DND-41 (cell line): Measurements from ENCODE around the gene FADS6.
A peak's percentile ranks its signal among the peaks of the same experiment; 100 is the strongest.

Experiments
- ATAC-seq: fragments of 200-7000 bp; cut with Tn5 transposase; 3 replicates; pipeline ENCODE4 v1.9.1; 2021; ENCODE audit warnings: low read depth; ENCODE audit not compliant: insufficient read depth
- DNase-seq: peaks from one replicate; pipeline ENCODE4 v3.0.0-alpha.2; 2020
- H2AFZ ChIP-seq: 2 replicates; pipeline ENCODE4 v1.6.0; 2012; ENCODE audit warnings: low read depth, low read length
- H3K27ac ChIP-seq: 2 replicates; pipeline ENCODE4 v1.5.1; 2012; ENCODE audit warnings: low read length, inconsistent platforms
- H3K27me3 ChIP-seq: fragments of 200-600 bp; sonication (generic); 2 replicates; pipeline ENCODE4 v1.6.0; 2012; ENCODE audit warnings: low read length, mild to moderate bottlenecking, inconsistent platforms; ENCODE audit not compliant: insufficient read depth, poor library complexity
- H3K36me3 ChIP-seq: 2 replicates; pipeline ENCODE4 v1.5.1; 2012; ENCODE audit warnings: low read length, inconsistent platforms; ENCODE audit not compliant: insufficient read depth
- H3K4me1 ChIP-seq: 2 replicates; pipeline ENCODE4 v1.5.1; 2012; ENCODE audit warnings: mild to moderate bottlenecking, low read length; ENCODE audit not compliant: insufficient read depth
- H3K4me2 ChIP-seq: 2 replicates; pipeline ENCODE4 v1.6.0; 2012; ENCODE audit warnings: mild to moderate bottlenecking, moderate library complexity, low read length, inconsistent platforms; ENCODE audit not compliant: insufficient read depth
- H3K4me3 ChIP-seq, 2 experiments: fragments of 200-600 bp in 1 of 2; shearing (Covaris generic) in 1 of 2; 2 replicates each; pipeline ENCODE4 v1.5.1; 2012 to 2016; ENCODE audit warnings: inconsistent platforms in 2 of 2, low read length in 2 of 2, mild to moderate bottlenecking in 2 of 2, low read depth in 1 of 2, moderate library complexity in 1 of 2
- H3K79me2 ChIP-seq: 2 replicates; pipeline ENCODE4 v1.6.0; 2012; ENCODE audit warnings: low read length, inconsistent platforms; ENCODE audit not compliant: insufficient read depth
- H3K9ac ChIP-seq: 2 replicates; pipeline ENCODE4 v1.6.0; 2012; ENCODE audit warnings: low read depth, mild to moderate bottlenecking, inconsistent platforms, low read length, moderate library complexity
- H3K9me3 ChIP-seq: 2 replicates; pipeline ENCODE4 v1.5.1; 2012; ENCODE audit warnings: low read length, moderate library complexity, mild to moderate bottlenecking, inconsistent platforms; ENCODE audit not compliant: insufficient read depth, severe bottlenecking
- H4K20me1 ChIP-seq: 2 replicates; pipeline ENCODE4 v1.6.0; 2012; ENCODE audit warnings: low read length; ENCODE audit not compliant: insufficient read depth
- CTCF ChIP-seq: IDR thresholded peaks from 2 replicates; pipeline ENCODE4 v1.5.1; 2012; ENCODE audit warnings: borderline replicate concordance, low read length, moderate library complexity, mild to moderate bottlenecking; ENCODE audit not compliant: poor library complexity, severe bottlenecking; ENCODE audit errors: extremely low read depth
- EZH2 ChIP-seq: IDR thresholded peaks from 3 replicates; pipeline ENCODE4 v1.6.1; 2012; ENCODE audit warnings: borderline replicate concordance, low read depth, mild to moderate bottlenecking, moderate library complexity, low read length, inconsistent platforms; ENCODE audit not compliant: severe bottlenecking

FADS6 gene

GRCh38 chr17:74864297-74864865 is 29.1 kb downstream of the FADS6 start:
- Histone ChIP-seq H3K9ac (no peak overlapping the region), H3K79me2 (no peaks in the 10 kb centered on the region), H3K4me1 (no peaks in the 10 kb centered on the region), H2AFZ (no peak overlapping the region), H3K36me3 (no peaks in the 10 kb centered on the region), H3K4me3 (no peak overlapping the region), H4K20me1 (no peaks in the 10 kb centered on the region; the same call in 1 of the 2 replicates), H3K27ac (peak overlapping the region; percentile 47), H3K27me3 (peaks cover 3% of the 10 kb centered on the region), H3K4me2 (no peak overlapping the region), H3K9me3 (no peaks in the 10 kb centered on the region)
- DNase-seq: no peak
- TF ChIP-seq CTCF (no peak), EZH2 (no peak)
- no peak for ATAC-seq

- Histone ChIP-seq H3K4me1 (no peaks in the 10 kb centered on the region), H3K27me3 (peaks cover 3% of the 10 kb centered on the region), H3K27ac (no peak overlapping the region), H3K79me2 (no peaks in the 10 kb centered on the region), H3K4me3 (no peak overlapping the region), H4K20me1 (no peaks in the 10 kb centered on the region; the same call in 1 of the 2 replicates), H3K36me3 (no peaks in the 10 kb centered on the region), H3K4me2 (no peak overlapping the region), H2AFZ (no peak overlapping the region), H3K9ac (no peak overlapping the region), H3K9me3 (no peaks in the 10 kb centered on the region)
- ATAC-seq: no peak
- no peak for TF ChIP-seq CTCF
- no peak for TF ChIP-seq EZH2
- DNase-seq: no peak
Observed at GRCh38 chr17:74863420-74864296, 29.8 kb downstream of the FADS6 start.

GRCh38 chr17:74862919-74863318 is 30.5 kb downstream of the FADS6 start:
- no peak overlapping the region for H3K27ac ChIP-seq
- H3K36me3 ChIP-seq: no peaks in the 10 kb centered on the region
- DNase-seq (no peak), ATAC-seq (no peak)
- H3K4me3 ChIP-seq: no peak overlapping the region
- H3K79me2 ChIP-seq: no peaks in the 10 kb centered on the region
- TF ChIP-seq EZH2: no peak
- TF ChIP-seq CTCF: no peak
- no peaks in the 10 kb centered on the region for H3K9me3 ChIP-seq
- peaks cover 3% of the 10 kb centered on the region for H3K27me3 ChIP-seq
- no peaks in the 10 kb centered on the region for H3K4me1 ChIP-seq
- no peak overlapping the region for H2AFZ ChIP-seq
- no peak overlapping the region for H3K9ac ChIP-seq
- H3K4me2 ChIP-seq: no peak overlapping the region
- H4K20me1 ChIP-seq: no peaks in the 10 kb centered on the region; the same call in 1 of the 2 replicates
